ENCODE data around the gene HECA.

GRCh38 chr6:139099984-139100383 is 34.9 kb upstream of the HECA start:
- TF ChIP-seq EZH2phosphoT487 (IDR thresholded peaks at IDR 0.05; ENCODE audit: insufficient read depth, low read depth) (no peak), EZH2 (IDR thresholded peaks at IDR 0.05; ENCODE audit: insufficient read depth, poor library complexity, severe bottlenecking) (no peak)
